Activated B cell treated with CpG ODN at 0.5 μM for 24 hours (primary cell): Measurements from ENCODE around the gene ANKRD49. TPM values are rescaled to one million over a fixed set of nuclear protein-coding genes. Genes with fewer than 3 reads are reported as not detected.

Source experiments
- ATAC-seq: fragments of 200-7000 bp; cut with Tn5 transposase; one replicate; pipeline ENCODE4 v1.10.0; 2021; ENCODE audit warnings: low read depth, mild to moderate bottlenecking, moderate library complexity
- CTCF ChIA-PET: fragments of 350-600 bp; sonication (Branson Sonifier 250); formaldehyde crosslinking; loops from one replicate; lab custom pipeline; 2021; ENCODE audit warnings: antibody characterized with exemption; lab: Charles Lee
- POLR2A ChIA-PET: fragments of 350-600 bp; sonication (Branson Sonifier 250); formaldehyde crosslinking; loops from one replicate; lab custom pipeline; 2021; ENCODE audit warnings: antibody characterized with exemption; lab: Charles Lee
- DNase-seq: peaks from one replicate; pipeline ENCODE4 v3.0.0; 2022
- H3K27ac Mint-ChIP-seq: one replicate; pipeline ENCODE4 v1.8.0; 2020; ENCODE audit warnings: mixed read lengths
- H3K27me3 Mint-ChIP-seq: one replicate; pipeline ENCODE4 v1.8.0; 2021; ENCODE audit warnings: mixed read lengths
- H3K36me3 Mint-ChIP-seq: one replicate; pipeline ENCODE4 v1.8.0; 2021; ENCODE audit warnings: low read depth, mixed read lengths
- H3K4me1 Mint-ChIP-seq: one replicate; pipeline ENCODE4 v1.8.0; 2021; ENCODE audit warnings: mixed read lengths
- H3K4me3 Mint-ChIP-seq: one replicate; pipeline ENCODE4 v1.8.0; 2020; ENCODE audit warnings: mild to moderate bottlenecking, mixed read lengths
- H3K9me3 Mint-ChIP-seq: one replicate; pipeline ENCODE4 v1.8.0; 2020; ENCODE audit warnings: mixed read lengths
- intact Hi-C: fragments of 100-400 bp; cut with micrococcal nuclease; formaldehyde crosslinking; loops from one replicate; pipeline ENCODE4 v1.15.1; 2024
- total RNA-seq: library from RNA; stranded (reverse); gene quantifications from 2 replicates; pipeline ENCODE4 v1.2.3, GENCODE V29; 2022
- TF ChIP-seq, protein P1 (sequence below): fragments of 200-600 bp; IDR thresholded peaks from one replicate; pipeline ENCODE4 v1.8.0; 2022; ENCODE audit warnings: antibody characterized with exemption, mild to moderate bottlenecking

Gene ANKRD49
- total RNA-seq, 1 donor from 2014 or later: 46.5 TPM

DNA sequence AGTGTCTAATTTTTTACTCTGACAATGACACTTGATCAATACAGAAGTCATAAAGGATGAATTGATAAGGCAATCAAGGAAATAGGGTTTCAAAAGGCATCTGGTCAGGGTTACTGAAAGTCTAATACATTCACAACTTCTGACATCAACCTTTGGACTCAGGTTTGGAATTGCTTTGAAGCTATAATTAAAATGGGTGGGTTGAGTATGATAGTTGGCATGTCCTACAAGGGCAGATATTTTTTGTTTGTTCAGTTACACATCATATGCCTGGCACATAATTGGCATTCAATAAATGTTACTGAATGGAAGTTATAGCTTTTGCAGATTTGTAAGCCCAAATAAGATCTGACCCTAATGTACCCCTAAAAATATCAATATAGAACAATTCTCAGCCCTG, 42.6 kb downstream of the ANKRD49 start:
- Mint-ChIP-seq H3K36me3 (no peaks in the 10 kb centered on the region), H3K4me3 (no peak overlapping the region), H3K9me3 (no peaks in the 10 kb centered on the region), H3K27ac (no peak overlapping the region), H3K4me1 (no peaks in the 10 kb centered on the region), H3K27me3 (peaks cover 17% of the 10 kb centered on the region)
- DNase-seq (no peak), ATAC-seq (no peak)
- intact Hi-C loops: no loop called here
- ChIA-PET POLR2A (no interaction called here), CTCF (no interaction called here)
- TF ChIP-seq, protein P1, sequence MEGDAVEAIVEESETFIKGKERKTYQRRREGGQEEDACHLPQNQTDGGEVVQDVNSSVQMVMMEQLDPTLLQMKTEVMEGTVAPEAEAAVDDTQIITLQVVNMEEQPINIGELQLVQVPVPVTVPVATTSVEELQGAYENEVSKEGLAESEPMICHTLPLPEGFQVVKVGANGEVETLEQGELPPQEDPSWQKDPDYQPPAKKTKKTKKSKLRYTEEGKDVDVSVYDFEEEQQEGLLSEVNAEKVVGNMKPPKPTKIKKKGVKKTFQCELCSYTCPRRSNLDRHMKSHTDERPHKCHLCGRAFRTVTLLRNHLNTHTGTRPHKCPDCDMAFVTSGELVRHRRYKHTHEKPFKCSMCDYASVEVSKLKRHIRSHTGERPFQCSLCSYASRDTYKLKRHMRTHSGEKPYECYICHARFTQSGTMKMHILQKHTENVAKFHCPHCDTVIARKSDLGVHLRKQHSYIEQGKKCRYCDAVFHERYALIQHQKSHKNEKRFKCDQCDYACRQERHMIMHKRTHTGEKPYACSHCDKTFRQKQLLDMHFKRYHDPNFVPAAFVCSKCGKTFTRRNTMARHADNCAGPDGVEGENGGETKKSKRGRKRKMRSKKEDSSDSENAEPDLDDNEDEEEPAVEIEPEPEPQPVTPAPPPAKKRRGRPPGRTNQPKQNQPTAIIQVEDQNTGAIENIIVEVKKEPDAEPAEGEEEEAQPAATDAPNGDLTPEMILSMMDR: no peak

DNA sequence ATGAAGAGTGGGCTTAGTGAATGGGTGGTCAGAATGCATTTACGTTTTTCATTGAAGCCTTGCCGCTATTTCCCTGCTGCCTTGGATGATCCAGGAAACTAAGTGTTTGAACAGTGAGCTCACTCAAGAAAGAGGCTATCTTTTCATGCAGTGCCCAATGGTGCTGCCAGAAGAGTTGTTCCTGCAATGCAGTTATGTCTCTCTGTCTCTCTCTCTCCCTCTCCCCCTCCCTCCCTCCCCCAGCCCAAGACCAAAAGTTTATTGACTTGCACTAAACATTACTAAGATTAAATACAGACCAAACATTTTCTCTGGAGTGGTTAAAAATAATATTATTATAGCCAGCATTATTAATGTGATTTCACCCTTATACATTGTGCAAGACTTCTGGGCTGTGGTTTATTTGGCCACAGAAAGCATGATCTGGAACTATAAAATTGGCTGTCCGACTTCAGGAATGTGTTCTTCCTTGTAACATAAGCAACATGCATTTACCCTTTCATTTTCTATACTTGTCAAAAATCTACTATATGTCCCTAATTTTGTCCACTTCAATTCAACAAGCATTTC, 43.3 kb downstream of the ANKRD49 start:
- peaks cover 20% of the 10 kb centered on the region for H3K27me3 Mint-ChIP-seq
- DNase-seq (no peak), ATAC-seq (no peak)
- intact Hi-C loops: no loop called here
- ChIA-PET POLR2A (no interaction called here), CTCF (no interaction called here)
- H3K27ac Mint-ChIP-seq: no peak overlapping the region
- no peaks in the 10 kb centered on the region for H3K36me3 Mint-ChIP-seq
- no peak overlapping the region for H3K4me3 Mint-ChIP-seq
- no peaks in the 10 kb centered on the region for H3K9me3 Mint-ChIP-seq
- no peaks in the 10 kb centered on the region for H3K4me1 Mint-ChIP-seq
- TF ChIP-seq, protein P1: no peak

DNA sequence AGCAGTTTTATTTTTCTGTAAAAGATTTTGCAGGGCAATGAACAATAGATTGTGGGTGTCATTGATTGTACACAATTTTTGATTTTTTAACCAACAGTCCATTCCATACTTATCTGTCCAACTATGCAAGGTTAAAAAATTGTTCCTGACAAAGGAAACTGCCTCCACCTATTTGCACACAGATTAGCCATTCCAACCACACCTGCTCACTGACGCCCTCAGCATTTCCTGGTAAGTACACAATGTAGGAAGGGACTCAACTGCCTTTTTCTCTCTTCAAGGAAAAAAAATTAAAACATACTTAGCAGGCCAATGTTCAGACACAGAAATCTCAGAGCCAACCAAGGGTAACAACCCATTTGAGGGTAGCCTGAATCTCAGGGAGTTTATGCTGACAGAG, 45.6 kb downstream of the ANKRD49 start:
- H3K9me3 Mint-ChIP-seq: no peaks in the 10 kb centered on the region
- no peak for ATAC-seq
- DNase-seq: no peak
- ChIA-PET CTCF (no interaction called here), POLR2A (no interaction called here)
- TF ChIP-seq, protein P1: no peak
- peaks cover 16% of the 10 kb centered on the region for H3K27me3 Mint-ChIP-seq
- no peak overlapping the region for H3K4me3 Mint-ChIP-seq
- intact Hi-C loops: no loop called here
- peaks cover 11% of the 10 kb centered on the region for H3K4me1 Mint-ChIP-seq
- peaks cover 2% of the 10 kb centered on the region for H3K36me3 Mint-ChIP-seq
- H3K27ac Mint-ChIP-seq: no peak overlapping the region

DNA sequence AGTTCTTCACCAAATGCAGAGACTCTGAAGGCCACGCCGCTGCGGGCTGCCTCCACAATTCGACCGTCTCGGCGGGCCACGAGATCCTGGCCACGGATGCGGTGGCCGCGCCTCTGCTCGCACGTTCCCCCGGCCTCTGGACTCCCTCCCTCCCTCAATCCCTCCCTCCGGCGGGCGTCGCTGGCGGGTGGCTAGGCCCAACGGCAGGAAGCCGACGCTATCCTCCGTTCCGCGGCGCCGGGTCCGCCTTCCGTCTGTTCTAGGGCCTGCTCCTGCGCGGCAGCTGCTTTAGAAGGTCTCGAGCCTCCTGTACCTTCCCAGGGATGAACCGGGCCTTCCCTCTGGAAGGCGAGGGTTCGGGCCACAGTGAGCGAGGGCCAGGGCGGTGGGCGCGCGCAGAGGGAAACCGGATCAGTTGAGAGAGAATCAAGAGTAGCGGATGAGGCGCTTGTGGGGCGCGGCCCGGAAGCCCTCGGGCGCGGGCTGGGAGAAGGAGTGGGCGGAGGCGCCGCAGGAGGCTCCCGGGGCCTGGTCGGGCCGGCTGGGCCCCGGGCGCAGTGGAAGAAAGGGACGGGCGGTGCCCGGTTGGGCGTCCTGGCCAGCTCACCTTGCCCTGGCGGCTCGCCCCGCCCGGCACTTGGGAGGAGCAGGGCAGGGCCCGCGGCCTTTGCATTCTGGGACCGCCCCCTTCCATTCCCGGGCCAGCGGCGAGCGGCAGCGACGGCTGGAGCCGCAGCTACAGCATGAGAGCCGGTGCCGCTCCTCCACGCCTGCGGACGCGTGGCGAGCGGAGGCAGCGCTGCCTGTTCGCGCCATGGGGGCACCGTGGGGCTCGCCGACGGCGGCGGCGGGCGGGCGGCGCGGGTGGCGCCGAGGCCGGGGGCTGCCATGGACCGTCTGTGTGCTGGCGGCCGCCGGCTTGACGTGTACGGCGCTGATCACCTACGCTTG, 50.2 kb downstream of the ANKRD49 start, which contains the start of gene FUT4:
TSS of gene FUT4 (plus strand) at position 227 of the 951 bp plus-strand sequence. CDS start at position 440, 213 bp downstream.
- H3K27me3 Mint-ChIP-seq: peaks cover 10% of the 10 kb centered on the region
- peak within 1 kb of the TSS; percentile 97 for H3K27ac Mint-ChIP-seq
- DNase-seq (peak; percentile 72), ATAC-seq (peak; percentile 83)
- intact Hi-C loops: loop anchor here (1.0 to 2.0 kb wide), 4 partner anchors 25 to 523 kb away; partner anchors contain the start of gene SRSF8
- ChIA-PET POLR2A (interaction anchor here (0.6 to 1.3 kb wide), 3 partner anchors 58 to 666 kb away, joined by 3 to 6 read pairs (median 4); partner anchors contain the start of gene SRSF8), CTCF (no interaction called here)
- TF ChIP-seq, protein P1: no peak
- H3K36me3 Mint-ChIP-seq: peaks cover 4% of the 10 kb centered on the region
- H3K4me1 Mint-ChIP-seq: peaks cover 17% of the 10 kb centered on the region
- H3K9me3 Mint-ChIP-seq: no peaks in the 10 kb centered on the region
- H3K4me3 Mint-ChIP-seq: peak within 1 kb of the TSS; percentile 98
